CD4-positive, alpha-beta T cell treated with Interleukin-10 for 1 hour (primary cell): Measurements from ENCODE around the gene DPPA4.

Experiments used
- DNase-seq: peaks from one replicate; pipeline ENCODE4 v3.0.0-alpha.2; 2020

Gene DPPA4

GRCh38 chr3:109336291-109336861, 970 bp downstream of the DPPA4 start:
- no peak for DNase-seq

- no peak for DNase-seq
These were observed 2.8 kb downstream of the DPPA4 start for GRCh38 chr3:109334572-109334971.

GRCh38 chr3:109331692-109332091, 5.7 kb downstream of the DPPA4 start:
- no peak for DNase-seq

- no peak for DNase-seq
These were observed 6.9 kb downstream of the DPPA4 start for GRCh38 chr3:109330405-109330804.

- DNase-seq: no peak
These were observed 9.1 kb downstream of the DPPA4 start for GRCh38 chr3:109328202-109328601.

- no peak for DNase-seq
These were observed 11.7 kb downstream of the DPPA4 start for GRCh38 chr3:109325657-109326056.

GRCh38 chr3:109325109-109325508, 12.2 kb downstream of the DPPA4 start:
- no peak for DNase-seq

- DNase-seq: no peak
These were observed 21.1 kb downstream of the DPPA4 start, which contains the start of gene DPPA2 for GRCh38 chr3:109316162-109316730. Gene DPPA2 (minus strand): TSS chr3:109316517. CDS start chr3:109314542, 1,975 bp downstream.

- DNase-seq: no peak
These were observed 24.3 kb downstream of the DPPA4 start for GRCh38 chr3:109313061-109313460.

GRCh38 chr3:109297496-109297895, 39.9 kb downstream of the DPPA4 start:
- DNase-seq: no peak

- no peak for DNase-seq
These were observed 53.3 kb downstream of the DPPA4 start for GRCh38 chr3:109284071-109284470.

GRCh38 chr3:109278546-109278945, 58.8 kb downstream of the DPPA4 start:
- no peak for DNase-seq

GRCh38 chr3:109278141-109278540, 59.2 kb downstream of the DPPA4 start:
- no peak for DNase-seq
